SU-DHL-6 (cell line): ENCODE results near the gene NANOS1.

Source experiments
- H2AFZ ChIP-seq: fragments of 200-600 bp; sonication (generic); 2 replicates; pipeline ENCODE4 v1.6.1; 2014; ENCODE audit warnings: low read depth, mild to moderate bottlenecking, moderate library complexity, mixed read lengths, antibody characterized with exemption, low read length; ENCODE audit not compliant: severe bottlenecking
- H3F3A ChIP-seq: fragments of 200-600 bp; shearing (Covaris generic); 2 replicates; pipeline ENCODE4 v1.6.0; 2016; ENCODE audit warnings: antibody characterized with exemption, mild to moderate bottlenecking; ENCODE audit not compliant: insufficient read depth
- H3K27ac ChIP-seq: fragments of 200-600 bp; sonication (generic); 2 replicates; pipeline ENCODE4 v1.5.1; 2016; ENCODE audit warnings: low read depth, mild to moderate bottlenecking, low read length, moderate library complexity, mixed read lengths
- H3K27me3 ChIP-seq: fragments of 200-600 bp; sonication (generic), shearing (Covaris generic); 2 replicates; pipeline ENCODE4 v1.6.0; 2014; ENCODE audit warnings: mild to moderate bottlenecking, low read length
- H3K36me3 ChIP-seq: fragments of 200-600 bp; sonication (generic); 2 replicates; pipeline ENCODE4 v1.6.1; 2014; ENCODE audit warnings: mild to moderate bottlenecking, low read length, mixed read lengths
- H3K4me2 ChIP-seq: fragments of 300-600, 200-600 bp; shearing (Covaris generic), sonication (generic); 2 replicates; pipeline ENCODE4 v1.6.0; 2014; ENCODE audit warnings: low read length, low read depth, mild to moderate bottlenecking; ENCODE audit not compliant: poor library complexity, severe bottlenecking
- H3K4me3 ChIP-seq: fragments of 200-600 bp; sonication (generic); 2 replicates; pipeline ENCODE4 v1.5.1; 2014; ENCODE audit warnings: antibody characterized with exemption, low read length, mild to moderate bottlenecking, mixed read lengths; ENCODE audit not compliant: insufficient read depth, poor library complexity, severe bottlenecking
- H3K79me2 ChIP-seq: fragments of 200-600 bp; sonication (generic); 2 replicates; pipeline ENCODE4 v1.6.1; 2014; ENCODE audit warnings: mild to moderate bottlenecking, low read length, moderate library complexity; ENCODE audit not compliant: insufficient read depth
- H3K9ac ChIP-seq: fragments of 200-600 bp; sonication (generic); 2 replicates; pipeline ENCODE4 v1.7.0; 2014; ENCODE audit warnings: mild to moderate bottlenecking, low read length
- H3K9me2 ChIP-seq: fragments of 200-600 bp; sonication (generic); replicated peaks from 2 replicates; pipeline ENCODE4 v1.6.1; 2014; ENCODE audit warnings: low read length; ENCODE audit not compliant: insufficient read depth
- H3K9me3 ChIP-seq: fragments of 200-600 bp; sonication (generic); 2 replicates; pipeline ENCODE4 v1.6.1; 2014; ENCODE audit warnings: low read length, mixed read lengths; ENCODE audit not compliant: insufficient read depth
- H4K20me1 ChIP-seq: fragments of 200-600 bp; sonication (generic); 2 replicates; pipeline ENCODE4 v1.6.1; 2014; ENCODE audit warnings: low read depth, mild to moderate bottlenecking, antibody characterized with exemption, low read length, moderate library complexity, mixed read lengths
- CTCF ChIP-seq: fragments of 200-600 bp; sonication (generic); IDR thresholded peaks from one replicate; pipeline ENCODE4 v1.5.1; 2017; ENCODE audit warnings: antibody characterized with exemption, mild to moderate bottlenecking, low read length, moderate library complexity; ENCODE audit not compliant: insufficient read depth, poor library complexity, severe bottlenecking
- EZH2phosphoT487 ChIP-seq: fragments of 200-600 bp; sonication (generic), shearing (Covaris generic); conservative IDR thresholded peaks from 2 replicates; pipeline ENCODE4 v1.6.1; 2018; ENCODE audit warnings: mild to moderate bottlenecking, antibody characterized with exemption, low read length, moderate library complexity, mixed read lengths

NANOS1 gene

GRCh38 chr10:118981946-118982345 is 47.6 kb upstream of the NANOS1 start:
- Histone ChIP-seq H2AFZ (no peak overlapping the region), H3K27me3 (no peaks in the 10 kb centered on the region), H3K36me3 (no peaks in the 10 kb centered on the region), H3K4me2 (no peak overlapping the region), H3K4me3 (no peak overlapping the region), H3K79me2 (no peaks in the 10 kb centered on the region), H3K9me2 (no peaks in the 10 kb centered on the region), H3K27ac (no peak overlapping the region), H3F3A (no peaks in the 10 kb centered on the region), H3K9ac (no peak overlapping the region), H3K9me3 (no peaks in the 10 kb centered on the region), H4K20me1 (no peaks in the 10 kb centered on the region)
- TF ChIP-seq CTCF, result no peak
- TF ChIP-seq EZH2phosphoT487, result no peak

- H4K20me1 ChIP-seq, result no peaks in the 10 kb centered on the region
- no peak overlapping the region for H3K4me2 ChIP-seq
- H3K9me3 ChIP-seq, result no peaks in the 10 kb centered on the region
- H3K79me2 ChIP-seq, result no peaks in the 10 kb centered on the region
- H3K9ac ChIP-seq, result no peak overlapping the region
- no peaks in the 10 kb centered on the region for H3K9me2 ChIP-seq
- no peaks in the 10 kb centered on the region for H3K36me3 ChIP-seq
- no peaks in the 10 kb centered on the region for H3K27me3 ChIP-seq
- H3K4me3 ChIP-seq, result no peak overlapping the region
- H3F3A ChIP-seq, result no peaks in the 10 kb centered on the region
- TF ChIP-seq EZH2phosphoT487 (no peak), CTCF (no peak)
- no peak overlapping the region for H3K27ac ChIP-seq
- H2AFZ ChIP-seq, result no peak overlapping the region
These were observed 47.1 kb upstream of the NANOS1 start for GRCh38 chr10:118982366-118982765.

- Histone ChIP-seq H3K4me2 (no peak overlapping the region), H3K4me3 (no peak overlapping the region)
These were observed 46.3 kb upstream of the NANOS1 start for GRCh38 chr10:118983263-118983662.

More at GRCh38 chr10:118983263-118983662, 46.3 kb upstream of the NANOS1 start:
- TF ChIP-seq CTCF (no peak), EZH2phosphoT487 (no peak)
- Histone ChIP-seq H3K9ac (no peak overlapping the region), H3K27me3 (no peaks in the 10 kb centered on the region), H3K27ac (no peak overlapping the region), H3K36me3 (no peaks in the 10 kb centered on the region), H3F3A (no peaks in the 10 kb centered on the region), H3K9me2 (no peaks in the 10 kb centered on the region), H3K79me2 (no peaks in the 10 kb centered on the region), H4K20me1 (no peaks in the 10 kb centered on the region), H2AFZ (no peak overlapping the region), H3K9me3 (no peaks in the 10 kb centered on the region)
